K562 (cell line): Measurements from ENCODE around the gene PPP2R5A. TPM values are rescaled to one million over a fixed set of nuclear protein-coding genes. Genes with fewer than 3 reads are reported as not detected.
A peak's percentile ranks its signal among the peaks of the same experiment; 100 is the strongest.

ENCODE experiments used
- ARNT ChIP-seq, 2 experiments: fragments of 450-650 bp; IDR thresholded peaks; 2 replicates each; pipeline ENCODE4 v1.6.1; 2016; ENCODE audit warnings: mild to moderate bottlenecking in 1 of 2
- CCNT2 ChIP-seq: IDR thresholded peaks from 2 replicates; pipeline ENCODE4 v1.6.1; 2011; ENCODE audit warnings: borderline replicate concordance, low read depth, mild to moderate bottlenecking, moderate library complexity, mixed read lengths, low read length; ENCODE audit not compliant: insufficient read length; ENCODE audit errors: extremely low read depth
- CHD4 ChIP-seq: fragments of 200-600 bp; sonication (generic); IDR thresholded peaks from 3 replicates; pipeline ENCODE4 v1.6.1; 2012; ENCODE audit warnings: low read depth, mild to moderate bottlenecking, mixed read lengths, low read length, inconsistent platforms; ENCODE audit not compliant: insufficient read depth, insufficient replicate concordance, poor library complexity, severe bottlenecking
- FOXO4 ChIP-seq: fragments of 450-650 bp; formaldehyde crosslinking; IDR thresholded peaks from 2 replicates; pipeline ENCODE4 v1.4.0; 2020; ENCODE audit warnings: mild to moderate bottlenecking, moderate library complexity
- FOXP1 ChIP-seq: sonication (generic); formaldehyde crosslinking; IDR thresholded peaks from 2 replicates; pipeline ENCODE4 v1.8.0; 2022; ENCODE audit warnings: mild to moderate bottlenecking, missing genetic modification reagents
- NEUROD1 ChIP-seq: fragments of 150-350 bp; IDR thresholded peaks from 2 replicates; pipeline ENCODE4 v1.6.1; 2014; ENCODE audit warnings: borderline replicate concordance, low read length, low read depth; ENCODE audit not compliant: partially characterized antibody
- RFX7 ChIP-seq: fragments of 250-450 bp; sonication (Bioruptor Pico); IDR thresholded peaks from 2 replicates; pipeline ENCODE4 v1.5.1; 2021; ENCODE audit warnings: mild to moderate bottlenecking
- SP1 ChIP-seq: sonication (generic); formaldehyde crosslinking; IDR thresholded peaks from 2 replicates; pipeline ENCODE4 v1.8.1; 2022; ENCODE audit warnings: mild to moderate bottlenecking, missing genetic modification reagents
- TOE1 ChIP-seq, 2 experiments: fragments of 450-650 bp in 1 of 2; sonication (generic) in 1 of 2; formaldehyde crosslinking in 1 of 2; IDR thresholded peaks; 2 replicates each; pipeline versions ENCODE4 v1.7.1 to v1.8.0; 2016 to 2022; ENCODE audit warnings: borderline replicate concordance in 2 of 2, mild to moderate bottlenecking in 2 of 2, antibody characterized with exemption in 1 of 2, inconsistent platforms in 1 of 2, low read depth in 1 of 2, missing genetic modification reagents in 1 of 2, moderate library complexity in 1 of 2
- ZNF263 ChIP-seq: sonication (generic); formaldehyde crosslinking; IDR thresholded peaks from 2 replicates; pipeline ENCODE4 v1.8.0; 2022; ENCODE audit warnings: mild to moderate bottlenecking, missing genetic modification reagents, borderline replicate concordance
- polyA plus RNA-seq, 8 experiments: library from polyadenylated mRNA; depleted of rRNA in 4 of 8; stranded (reverse) in 5 of 8; unstranded in 3 of 8; fragments of >200 nt; fragmentation: Nextera tagmentation in 2 of 8; fragmentation: Illumina TruSeq in 1 of 8; extraction: Ambion mirVana in 2 of 8; extraction: Trizol in 1 of 8; gene quantifications; 2 replicates each; pipeline versions ENCODE4 v1.2.1 to v1.2.3, GENCODE V29; 2011 to 2014; ENCODE audit warnings: inconsistent platforms in 1 of 8, missing spikeins in 1 of 8
- total RNA-seq, 7 experiments: library from RNA; depleted of rRNA in 6 of 7; stranded (reverse); fragments of >200 nt in 6 of 7; fragmentation: Illumina TruSeq in 2 of 7; extraction: Trizol in 2 of 7; gene quantifications; 2 replicates each; pipeline versions ENCODE4 v1.2.1 to v1.2.3, GENCODE V29; 2011 to 2021; ENCODE audit warnings: low replicate concordance in 1 of 7
- TF ChIP-seq, protein P1 (sequence below): fragments of 200-800 bp; sonication (Bioruptor generic); IDR thresholded peaks from 2 replicates; pipeline ENCODE4 v1.6.1; 2017; ENCODE audit warnings: missing genetic modification characterization, missing compliant biosample characterization
- TF ChIP-seq, protein P2 (sequence below), 2 experiments: fragments of 200-800 bp in 1 of 2; sonication (Bioruptor generic) in 1 of 2; sonication (generic) in 1 of 2; formaldehyde crosslinking in 1 of 2; IDR thresholded peaks in 1 of 2; conservative IDR thresholded peaks in 1 of 2; 2 replicates each; pipeline versions ENCODE4 v1.5.0 to v1.6.1; 2016 to 2020; ENCODE audit warnings: missing compliant biosample characterization in 1 of 2, missing genetic modification characterization in 1 of 2, missing genetic modification reagents in 1 of 2
- TF ChIP-seq, protein P3 (sequence below): fragments of 450-650 bp; IDR thresholded peaks from 2 replicates; pipeline ENCODE4 v1.6.1; 2016; ENCODE audit warnings: low read depth

PPP2R5A gene
- total and polyA plus RNA-seq, 9 of the 15 experiments (the other 6 are each of a cell fraction or from before 2014, with no cell fraction given) = 26.9 to 106 (median 64.3) TPM

DNA sequence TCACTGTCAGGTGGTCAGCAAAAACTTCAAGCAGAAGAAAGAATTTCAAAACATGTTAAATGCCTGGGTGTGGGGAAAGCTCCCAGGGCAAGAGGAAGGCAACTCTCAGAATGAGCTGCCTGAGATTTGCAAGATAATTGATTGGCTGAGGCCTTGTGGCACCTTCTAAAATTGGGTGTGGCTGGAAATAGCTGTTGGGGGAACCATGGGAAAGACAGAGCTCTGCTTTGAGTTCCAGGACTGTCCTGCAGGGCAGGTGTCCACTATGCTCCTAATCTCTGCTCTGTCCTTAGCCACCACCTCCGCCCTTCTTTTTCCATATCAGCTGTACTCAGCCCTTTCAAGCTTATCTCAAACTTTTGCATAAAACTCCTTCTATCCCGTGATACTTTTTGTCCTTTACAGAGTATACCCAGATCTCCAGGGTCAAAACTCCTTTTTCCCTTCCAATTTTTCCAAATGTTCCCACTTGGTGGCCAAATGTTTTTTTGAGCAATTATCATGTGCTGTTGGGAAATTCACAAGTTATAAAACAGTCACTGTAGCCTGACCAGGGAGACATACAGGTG, 23.8 kb upstream of the PPP2R5A start (continued):
- TF ChIP-seq FOXP1 (CRISPR knock-in tag) = no peak
- TF ChIP-seq CHD4 = no peak
- no peak for TF ChIP-seq SP1
- no peak for TF ChIP-seq ZNF263 (CRISPR knock-in tag)
- TF ChIP-seq, protein P1, sequence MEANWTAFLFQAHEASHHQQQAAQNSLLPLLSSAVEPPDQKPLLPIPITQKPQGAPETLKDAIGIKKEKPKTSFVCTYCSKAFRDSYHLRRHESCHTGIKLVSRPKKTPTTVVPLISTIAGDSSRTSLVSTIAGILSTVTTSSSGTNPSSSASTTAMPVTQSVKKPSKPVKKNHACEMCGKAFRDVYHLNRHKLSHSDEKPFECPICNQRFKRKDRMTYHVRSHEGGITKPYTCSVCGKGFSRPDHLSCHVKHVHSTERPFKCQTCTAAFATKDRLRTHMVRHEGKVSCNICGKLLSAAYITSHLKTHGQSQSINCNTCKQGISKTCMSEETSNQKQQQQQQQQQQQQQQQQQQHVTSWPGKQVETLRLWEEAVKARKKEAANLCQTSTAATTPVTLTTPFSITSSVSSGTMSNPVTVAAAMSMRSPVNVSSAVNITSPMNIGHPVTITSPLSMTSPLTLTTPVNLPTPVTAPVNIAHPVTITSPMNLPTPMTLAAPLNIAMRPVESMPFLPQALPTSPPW (CRISPR knock-in tag) = peak; percentile 34; the same call in 1 of the 2 replicates
- TF ChIP-seq NEUROD1 = no peak
- TF ChIP-seq, protein P2, sequence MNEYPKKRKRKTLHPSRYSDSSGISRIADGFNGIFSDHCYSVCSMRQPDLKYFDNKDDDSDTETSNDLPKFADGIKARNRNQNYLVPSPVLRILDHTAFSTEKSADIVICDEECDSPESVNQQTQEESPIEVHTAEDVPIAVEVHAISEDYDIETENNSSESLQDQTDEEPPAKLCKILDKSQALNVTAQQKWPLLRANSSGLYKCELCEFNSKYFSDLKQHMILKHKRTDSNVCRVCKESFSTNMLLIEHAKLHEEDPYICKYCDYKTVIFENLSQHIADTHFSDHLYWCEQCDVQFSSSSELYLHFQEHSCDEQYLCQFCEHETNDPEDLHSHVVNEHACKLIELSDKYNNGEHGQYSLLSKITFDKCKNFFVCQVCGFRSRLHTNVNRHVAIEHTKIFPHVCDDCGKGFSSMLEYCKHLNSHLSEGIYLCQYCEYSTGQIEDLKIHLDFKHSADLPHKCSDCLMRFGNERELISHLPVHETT (CRISPR knock-in tag; conservative IDR thresholded peaks at IDR 0.05 in 1 of 2, IDR thresholded peaks at IDR 0.05 in 1 of 2) = no peak
- TF ChIP-seq CCNT2 = peak; percentile 78
- TF ChIP-seq ARNT (IDR thresholded peaks at IDR 0.05) = peak in 1 of 2 experiments; percentile 59; a peak in 1 of 4 replicates
- TF ChIP-seq, protein P3, sequence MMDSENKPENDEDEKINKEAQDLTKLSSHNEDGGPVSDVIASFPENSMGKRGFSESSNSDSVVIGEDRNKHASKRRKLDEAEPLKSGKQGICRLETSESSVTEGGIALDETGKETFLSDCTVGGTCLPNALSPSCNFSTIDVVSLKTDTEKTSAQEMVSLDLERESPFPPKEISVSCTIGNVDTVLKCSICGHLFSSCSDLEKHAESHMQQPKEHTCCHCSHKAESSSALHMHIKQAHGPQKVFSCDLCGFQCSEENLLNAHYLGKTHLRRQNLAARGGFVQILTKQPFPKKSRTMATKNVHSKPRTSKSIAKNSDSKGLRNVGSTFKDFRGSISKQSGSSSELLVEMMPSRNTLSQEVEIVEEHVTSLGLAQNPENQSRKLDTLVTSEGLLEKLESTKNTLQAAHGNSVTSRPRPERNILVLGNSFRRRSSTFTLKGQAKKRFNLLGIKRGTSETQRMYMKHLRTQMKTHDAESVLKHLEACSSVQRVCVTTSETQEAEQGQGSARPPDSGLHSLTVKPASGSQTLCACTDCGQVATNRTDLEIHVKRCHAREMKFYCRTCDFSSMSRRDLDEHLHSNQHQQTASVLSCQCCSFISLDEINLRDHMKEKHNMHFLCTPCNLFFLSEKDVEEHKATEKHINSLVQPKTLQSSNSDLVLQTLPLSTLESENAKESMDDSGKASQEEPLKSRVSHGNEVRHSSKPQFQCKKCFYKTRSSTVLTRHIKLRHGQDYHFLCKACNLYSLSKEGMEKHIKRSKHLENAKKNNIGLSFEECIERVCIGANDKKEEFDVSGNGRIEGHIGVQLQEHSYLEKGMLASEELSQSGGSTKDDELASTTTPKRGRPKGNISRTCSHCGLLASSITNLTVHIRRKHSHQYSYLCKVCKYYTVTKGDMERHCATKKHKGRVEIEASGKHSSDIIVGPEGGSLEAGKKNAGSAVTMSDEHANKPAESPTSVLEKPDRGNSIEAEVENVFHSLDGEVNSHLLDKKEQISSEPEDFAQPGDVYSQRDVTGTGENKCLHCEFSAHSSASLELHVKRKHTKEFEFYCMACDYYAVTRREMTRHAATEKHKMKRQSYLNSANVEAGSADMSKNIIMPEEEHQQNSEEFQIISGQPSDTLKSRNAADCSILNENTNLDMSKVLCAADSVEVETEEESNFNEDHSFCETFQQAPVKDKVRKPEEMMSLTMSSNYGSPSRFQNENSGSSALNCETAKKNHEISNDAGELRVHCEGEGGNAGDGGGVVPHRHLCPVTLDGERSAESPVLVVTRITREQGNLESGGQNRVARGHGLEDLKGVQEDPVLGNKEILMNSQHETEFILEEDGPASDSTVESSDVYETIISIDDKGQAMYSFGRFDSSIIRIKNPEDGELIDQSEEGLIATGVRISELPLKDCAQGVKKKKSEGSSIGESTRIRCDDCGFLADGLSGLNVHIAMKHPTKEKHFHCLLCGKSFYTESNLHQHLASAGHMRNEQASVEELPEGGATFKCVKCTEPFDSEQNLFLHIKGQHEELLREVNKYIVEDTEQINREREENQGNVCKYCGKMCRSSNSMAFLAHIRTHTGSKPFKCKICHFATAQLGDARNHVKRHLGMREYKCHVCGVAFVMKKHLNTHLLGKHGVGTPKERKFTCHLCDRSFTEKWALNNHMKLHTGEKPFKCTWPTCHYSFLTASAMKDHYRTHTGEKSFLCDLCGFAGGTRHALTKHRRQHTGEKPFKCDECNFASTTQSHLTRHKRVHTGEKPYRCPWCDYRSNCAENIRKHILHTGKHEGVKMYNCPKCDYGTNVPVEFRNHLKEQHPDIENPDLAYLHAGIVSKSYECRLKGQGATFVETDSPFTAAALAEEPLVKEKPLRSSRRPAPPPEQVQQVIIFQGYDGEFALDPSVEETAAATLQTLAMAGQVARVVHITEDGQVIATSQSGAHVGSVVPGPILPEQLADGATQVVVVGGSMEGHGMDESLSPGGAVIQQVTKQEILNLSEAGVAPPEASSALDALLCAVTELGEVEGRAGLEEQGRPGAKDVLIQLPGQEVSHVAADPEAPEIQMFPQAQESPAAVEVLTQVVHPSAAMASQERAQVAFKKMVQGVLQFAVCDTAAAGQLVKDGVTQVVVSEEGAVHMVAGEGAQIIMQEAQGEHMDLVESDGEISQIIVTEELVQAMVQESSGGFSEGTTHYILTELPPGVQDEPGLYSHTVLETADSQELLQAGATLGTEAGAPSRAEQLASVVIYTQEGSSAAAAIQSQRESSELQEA = no peak
- TF ChIP-seq TOE1 (IDR thresholded peaks at IDR 0.05; ENCODE audit: borderline replicate concordance) = peak; percentile 57
- TF ChIP-seq TOE1 (CRISPR knock-in tag; IDR thresholded peaks at IDR 0.05; ENCODE audit: borderline replicate concordance, low read depth) = no peak
- TF ChIP-seq RFX7 (CRISPR knock-in tag) = no peak
- no peak for TF ChIP-seq FOXO4 (CRISPR knock-in tag)
